Aortic smooth muscle cell (primary cell): ENCODE data around the gene ADAT3. TPM values are rescaled to one million over a fixed set of nuclear protein-coding genes. Genes with fewer than 3 reads are reported as not detected.

Experiments
- total RNA-seq: library from RNA; depleted of rRNA; stranded (reverse); fragments of >200 nt; gene quantifications from 2 replicates; pipeline ENCODE4 v1.2.3, GENCODE V29; 2014

Gene ADAT3
- 1.5 and 1.7 TPM in 2 replicates for total RNA-seq

DNA sequence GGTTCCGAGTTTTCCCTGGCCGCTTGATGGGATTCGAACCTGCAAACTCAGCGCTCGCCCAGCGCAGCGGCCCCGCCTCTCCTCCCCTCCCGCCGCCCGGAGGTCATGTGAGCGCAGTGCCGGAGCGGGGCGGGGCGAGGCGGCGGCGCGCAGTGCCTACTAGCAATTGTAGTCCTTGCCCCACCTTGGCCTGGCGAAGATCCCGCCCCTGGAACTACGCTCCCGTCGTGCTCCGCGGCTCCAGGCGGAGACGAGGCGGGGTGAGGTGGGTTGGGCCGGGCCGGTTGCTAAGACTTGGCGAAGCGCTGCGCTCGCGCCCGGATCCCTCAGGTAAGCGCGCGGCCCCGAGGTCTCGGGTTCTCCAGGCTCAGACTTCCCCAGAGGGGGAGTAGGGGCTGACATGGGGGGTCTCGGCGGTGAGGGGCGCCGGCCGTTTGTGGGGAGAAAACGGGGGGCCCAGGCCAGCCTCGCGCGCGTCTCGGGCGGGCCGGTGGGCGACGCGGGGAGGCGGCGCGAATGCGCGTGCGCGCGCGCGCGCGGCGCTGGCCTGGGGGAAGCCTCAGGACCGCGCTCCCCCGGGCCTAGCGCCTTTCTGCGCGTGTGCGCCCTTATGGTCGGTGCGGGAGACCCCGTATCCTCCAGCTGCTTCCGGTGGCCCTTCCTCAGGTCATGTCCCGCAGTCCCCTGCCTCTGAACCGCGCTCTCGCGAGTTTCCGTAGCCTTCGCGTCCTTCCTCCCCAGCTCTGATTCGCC is at the start of gene ADAT3, which contains the start of gene SCAMP4:
Gene ADAT3, plus strand, starts transcription at position 290 of the 753 bp plus-strand sequence. CDS start 6,649 bp downstream, outside the sequence.
Gene SCAMP4, plus strand, starts transcription at position 290 of the 753 bp plus-strand sequence. CDS start 9,621 bp downstream, outside the sequence.

DNA sequence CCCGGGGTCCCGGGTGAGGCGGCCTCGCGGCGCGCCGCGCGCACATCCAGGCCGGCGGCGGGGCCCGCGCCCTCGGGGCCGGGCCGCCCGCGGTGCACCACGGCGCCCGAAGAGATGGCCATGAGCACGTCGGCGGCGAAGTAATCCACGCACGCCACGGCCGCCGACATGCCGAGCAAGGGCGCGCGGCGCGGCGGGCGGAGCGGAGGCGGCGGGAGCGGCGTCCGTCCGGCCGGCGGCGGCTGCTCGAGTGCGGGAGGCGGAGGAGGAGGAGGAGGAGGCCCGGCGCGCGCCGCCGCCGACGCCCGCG is 41.9 kb upstream of the ADAT3 start, which contains the start of gene KLF16:
Gene KLF16, minus strand, starts transcription at position 252 of the 310 bp plus-strand sequence. Its CDS starts 82 bp downstream, at position 170.

DNA sequence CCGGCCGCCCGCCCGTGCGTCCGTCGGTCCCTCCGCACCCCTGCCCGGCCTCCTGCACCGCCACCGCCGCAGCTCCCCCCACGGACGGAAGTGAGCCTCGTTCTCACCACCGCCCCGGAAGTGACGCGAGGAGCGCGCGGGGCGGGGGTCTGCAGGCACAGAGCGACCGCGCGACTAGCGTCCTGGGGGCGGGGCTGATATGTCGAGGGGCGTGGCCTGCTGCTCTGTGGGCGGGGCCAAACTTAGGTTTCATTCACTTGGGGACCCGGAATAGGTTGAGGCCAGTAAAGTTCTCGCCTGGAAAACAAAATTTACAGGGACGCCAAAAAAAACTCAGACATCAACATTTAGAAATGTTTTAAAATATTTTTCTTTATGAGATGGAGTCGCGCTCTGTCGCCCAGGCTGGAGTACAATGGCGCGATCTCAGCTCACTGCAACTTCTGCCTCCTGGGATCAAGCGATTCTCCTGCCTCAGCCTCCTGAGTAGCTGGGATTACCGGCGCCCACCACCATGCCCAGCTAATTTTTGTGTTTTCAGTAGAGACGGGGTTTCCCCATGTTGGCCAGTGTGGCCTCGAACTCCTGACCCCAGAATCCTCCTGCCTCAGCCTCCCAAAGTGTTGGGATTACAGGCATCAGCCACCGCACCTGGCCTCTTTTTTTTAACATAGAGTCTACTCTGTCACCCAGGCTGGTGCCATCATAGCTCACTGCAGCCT is 19.6 kb upstream of the ADAT3 start, which contains the start of gene ABHD17A:
Gene ABHD17A, minus strand, starts transcription at position 99 of the 722 bp plus-strand sequence. CDS start 3,930 bp downstream, outside the sequence.

DNA sequence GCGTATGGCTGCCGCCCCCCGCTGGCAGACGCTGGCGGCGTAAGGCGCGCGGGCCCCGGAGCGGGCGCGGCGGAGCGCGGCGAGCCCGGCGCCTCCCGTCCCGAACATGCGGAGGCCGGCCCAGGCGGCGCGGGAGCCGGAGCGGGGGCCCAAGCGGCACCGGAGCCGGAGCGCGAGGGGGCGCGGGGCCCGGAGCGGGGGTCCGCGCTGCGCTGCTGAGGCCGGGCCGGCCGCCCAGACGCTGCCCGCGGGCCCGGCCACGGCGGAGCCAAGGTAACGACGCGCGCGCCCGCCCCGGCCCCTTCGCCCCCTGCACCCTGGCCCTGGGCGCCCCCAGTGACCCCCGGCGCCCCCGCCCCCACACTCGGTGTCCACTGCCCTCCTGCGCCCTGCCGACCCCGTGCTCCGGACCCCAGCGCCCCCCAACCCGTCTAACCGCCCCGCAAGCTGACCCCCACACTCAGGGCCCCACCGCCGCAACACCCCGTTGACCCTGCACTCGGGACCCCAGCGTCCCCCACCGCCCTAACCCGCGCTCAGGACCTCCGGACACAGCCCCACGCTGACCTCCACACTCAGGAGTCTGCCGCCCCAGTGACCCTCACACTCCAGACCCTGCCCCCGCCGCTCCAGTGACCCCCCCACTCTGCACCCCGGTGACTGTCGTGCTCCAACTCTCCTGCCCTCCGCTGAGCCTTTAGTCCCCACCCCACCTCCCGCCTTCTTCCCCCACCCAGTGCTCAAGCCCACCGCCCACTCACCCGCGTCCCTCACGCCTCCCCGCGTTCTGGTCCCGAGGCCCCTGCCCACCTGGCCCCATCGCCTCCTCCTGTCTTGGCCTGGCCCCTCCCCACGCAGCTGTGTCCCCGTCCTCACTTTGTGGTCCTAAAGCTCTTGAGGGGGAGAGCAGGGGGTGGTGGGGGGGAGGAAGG is 36.2 kb downstream of the ADAT3 start, which contains the start of gene CSNK1G2:
Gene CSNK1G2, plus strand, starts transcription at position 27 of the 932 bp plus-strand sequence. CDS start 28,601 bp downstream, outside the sequence.

Other genes starting within 250 kb of the ADAT3 start
- gene ONECUT3, start 151.9 kb upstream of the ADAT3 start, total RNA-seq, result not detected in 2 replicates
- 1.6 and 2.7 TPM in 2 replicates for gene ATP8B3, start 93.1 kb upstream of the ADAT3 start, total RNA-seq
- gene REXO1, start 56.9 kb upstream of the ADAT3 start, total RNA-seq, result 4.6 and 6.7 TPM in 2 replicates
- 3.2 and 3.5 TPM in 2 replicates for gene KLF16, start 41.8 kb upstream of the ADAT3 start, total RNA-seq
- 83.9 and 92.3 TPM in 2 replicates for gene ABHD17A, start 19.9 kb upstream of the ADAT3 start, total RNA-seq
- gene SCAMP4, start within 50 bp of the ADAT3 start, total RNA-seq, result 22.3 and 25.5 TPM in 2 replicates
- gene CSNK1G2, start 35.8 kb downstream of the ADAT3 start, total RNA-seq, result 51.7 and 55.2 TPM in 2 replicates
- 31.4 and 42.0 TPM in 2 replicates for gene BTBD2, start 110.3 kb downstream of the ADAT3 start, total RNA-seq
- 39.2 and 41.1 TPM in 2 replicates for gene MKNK2, start 145.8 kb downstream of the ADAT3 start, total RNA-seq
- 14.5 and 16.8 TPM in 2 replicates for gene MOB3A, start 190.9 kb downstream of the ADAT3 start, total RNA-seq
- gene IZUMO4, start 191.5 kb downstream of the ADAT3 start, total RNA-seq, result 1.4 and 1.6 TPM in 2 replicates
- 102 and 105 TPM in 2 replicates for gene AP3D1, start 246.2 kb downstream of the ADAT3 start, total RNA-seq